Neutrophil (primary cell): ENCODE data around the gene SEZ6L2.
"Not testable (repeated sequence)": the region's sequence is repeated elsewhere in the genome, so short reads cannot be mapped to it uniquely, and the experiment has no call there.

Experiments
- H3K27ac ChIP-seq: fragments of 200-600 bp; sonication (generic); 2 replicates; pipeline ENCODE4 v1.5.1; 2016; ENCODE audit warnings: mild to moderate bottlenecking, moderate library complexity
- H3K27me3 ChIP-seq: fragments of 200-600 bp; sonication (generic); 2 replicates; pipeline ENCODE4 v1.6.0; 2016; ENCODE audit warnings: mild to moderate bottlenecking
- H3K36me3 ChIP-seq: fragments of 200-600 bp; sonication (generic); 2 replicates; pipeline ENCODE4 v1.5.1; 2017
- H3K4me1 ChIP-seq, 2 experiments: fragments of 200-600 bp in 1 of 2; sonication (generic) in 1 of 2; 1 replicate in 1 of 2; 2 replicates in 1 of 2; pipeline versions ENCODE4 v1.5.1 to v1.6.1; 2013 to 2016; ENCODE audit warnings: low read depth in 1 of 2, low read length in 1 of 2, mild to moderate bottlenecking in 1 of 2, moderate library complexity in 1 of 2; ENCODE audit not compliant: control insufficient read depth in 1 of 2, insufficient read depth in 1 of 2
- H3K4me3 ChIP-seq, 2 experiments: fragments of 200-600 bp in 1 of 2; sonication (generic) in 1 of 2; 1 replicate in 1 of 2; 2 replicates in 1 of 2; pipeline ENCODE4 v1.5.1; 2013 to 2016; ENCODE audit warnings: low read depth in 1 of 2, low read length in 1 of 2, mild to moderate bottlenecking in 1 of 2, moderate library complexity in 1 of 2
- H3K9me3 ChIP-seq: fragments of 200-600 bp; sonication (generic); 2 replicates; pipeline ENCODE4 v1.5.1; 2016
- CTCF ChIP-seq: fragments of 200-600 bp; sonication (generic); IDR thresholded peaks from 2 replicates; pipeline ENCODE4 v1.5.1; 2016; ENCODE audit warnings: antibody characterized with exemption

Gene SEZ6L2

GRCh38 chr16:29871822-29872546 is 27.4 kb downstream of the SEZ6L2 start:
- H3K27me3 ChIP-seq = peaks cover 31% of the 10 kb centered on the region
- H3K4me3 ChIP-seq = no peak overlapping the region
- H3K4me1 ChIP-seq = peaks cover 7 to 9% of the 10 kb centered on the region in 2 experiments
- no peaks in the 10 kb centered on the region for H3K9me3 ChIP-seq
- no peak for TF ChIP-seq CTCF
- H3K27ac ChIP-seq = no peak overlapping the region
- H3K36me3 ChIP-seq = no peaks in the 10 kb centered on the region

GRCh38 chr16:29869067-29869466 is 30.3 kb downstream of the SEZ6L2 start:
- H3K27me3 ChIP-seq = peaks cover 10% of the 10 kb centered on the region
- H3K27ac ChIP-seq, H3K4me1 ChIP-seq, H3K9me3 ChIP-seq, H3K4me3 ChIP-seq, H3K36me3 ChIP-seq: not testable (repeated sequence)

- no peak for TF ChIP-seq CTCF
- peaks cover 5 to 6% of the 10 kb centered on the region in 2 experiments for H3K4me1 ChIP-seq
These were observed 30.8 kb downstream of the SEZ6L2 start for GRCh38 chr16:29868396-29869009.

GRCh38 chr16:29864205-29864604 is 35.1 kb downstream of the SEZ6L2 start:
- Histone ChIP-seq H3K27ac (no peak overlapping the region), H3K9me3 (no peaks in the 10 kb centered on the region), H3K4me1 (peaks cover 21 to 23% of the 10 kb centered on the region in 2 experiments), H3K4me3 (peak overlapping the region in 1 of 2 experiments; percentile 95), H3K27me3 (peaks cover 10% of the 10 kb centered on the region), H3K36me3 (peaks cover 22% of the 10 kb centered on the region)
- TF ChIP-seq CTCF = no peak

More at GRCh38 chr16:29868396-29869009, 30.8 kb downstream of the SEZ6L2 start:
- no peak overlapping the region for H3K27ac ChIP-seq
- no peak overlapping the region for H3K4me3 ChIP-seq
- no peaks in the 10 kb centered on the region for H3K9me3 ChIP-seq
- H3K36me3 ChIP-seq = no peaks in the 10 kb centered on the region
- H3K27me3 ChIP-seq = peaks cover 10% of the 10 kb centered on the region

- peaks cover 28% of the 10 kb centered on the region for H3K36me3 ChIP-seq
- no peaks in the 10 kb centered on the region for H3K9me3 ChIP-seq
- H3K27me3 ChIP-seq = peaks cover 9% of the 10 kb centered on the region
- peak overlapping the region; percentile 87 to 95 for H3K4me3 ChIP-seq
- no peak for TF ChIP-seq CTCF
- peaks cover 21 to 23% of the 10 kb centered on the region in 2 experiments for H3K4me1 ChIP-seq
- peak overlapping the region; percentile 96 for H3K27ac ChIP-seq
These were observed 35.7 kb downstream of the SEZ6L2 start for GRCh38 chr16:29863669-29863984.

- TF ChIP-seq CTCF = peak; percentile 92
- Histone ChIP-seq H3K4me3 (peak within 1 kb of the TSS; percentile 87 to 95), H3K27ac (peak within 1 kb of the TSS; percentile 96), H3K4me1 (peaks cover 21 to 23% of the 10 kb centered on the region in 2 experiments), H3K27me3 (peaks cover 4% of the 10 kb centered on the region), H3K9me3 (no peaks in the 10 kb centered on the region), H3K36me3 (peaks cover 33% of the 10 kb centered on the region)
These were observed 36.3 kb downstream of the SEZ6L2 start, which contains the start of gene CDIPT for GRCh38 chr16:29862884-29863668. Gene CDIPT, minus strand, starts transcription at chr16:29863226. Its CDS starts 369 bp downstream, at chr16:29862857.
